ENCODE data around the gene TP63.

DNA sequence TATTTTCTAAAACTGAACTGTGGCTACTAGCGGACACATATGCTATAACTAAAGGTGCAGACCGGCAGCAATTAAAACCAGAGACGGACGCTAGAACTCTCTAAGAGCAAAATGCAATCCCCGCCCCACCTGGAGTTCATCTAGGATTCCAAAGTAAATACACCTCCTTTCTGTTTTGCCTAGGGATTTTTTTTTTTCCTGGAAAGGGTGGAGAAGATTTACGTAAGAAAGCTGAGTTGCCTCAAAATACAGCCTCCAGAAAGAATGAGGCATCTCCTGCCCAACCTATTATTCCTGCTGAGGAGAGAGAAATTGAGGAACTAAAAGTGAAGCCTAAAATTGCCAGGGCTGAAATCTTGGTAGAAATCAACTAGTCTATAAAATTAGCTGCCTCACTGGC lies 150.2 kb downstream of the TP63 start:
- TF ChIP-seq, protein P1, sequence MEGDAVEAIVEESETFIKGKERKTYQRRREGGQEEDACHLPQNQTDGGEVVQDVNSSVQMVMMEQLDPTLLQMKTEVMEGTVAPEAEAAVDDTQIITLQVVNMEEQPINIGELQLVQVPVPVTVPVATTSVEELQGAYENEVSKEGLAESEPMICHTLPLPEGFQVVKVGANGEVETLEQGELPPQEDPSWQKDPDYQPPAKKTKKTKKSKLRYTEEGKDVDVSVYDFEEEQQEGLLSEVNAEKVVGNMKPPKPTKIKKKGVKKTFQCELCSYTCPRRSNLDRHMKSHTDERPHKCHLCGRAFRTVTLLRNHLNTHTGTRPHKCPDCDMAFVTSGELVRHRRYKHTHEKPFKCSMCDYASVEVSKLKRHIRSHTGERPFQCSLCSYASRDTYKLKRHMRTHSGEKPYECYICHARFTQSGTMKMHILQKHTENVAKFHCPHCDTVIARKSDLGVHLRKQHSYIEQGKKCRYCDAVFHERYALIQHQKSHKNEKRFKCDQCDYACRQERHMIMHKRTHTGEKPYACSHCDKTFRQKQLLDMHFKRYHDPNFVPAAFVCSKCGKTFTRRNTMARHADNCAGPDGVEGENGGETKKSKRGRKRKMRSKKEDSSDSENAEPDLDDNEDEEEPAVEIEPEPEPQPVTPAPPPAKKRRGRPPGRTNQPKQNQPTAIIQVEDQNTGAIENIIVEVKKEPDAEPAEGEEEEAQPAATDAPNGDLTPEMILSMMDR (IDR thresholded peaks at IDR 0.05): no peak
- TF ChIP-seq POLR2A (IDR thresholded peaks at IDR 0.05): no peak
